Trophoblast cell (in vitro differentiated cells and primary cell): ENCODE measurements around the gene TUBGCP2.

Experiments used
- DNase-seq, 2 donors: peaks; one replicate each; pipeline ENCODE4 v3.0.0-alpha.2; 2016
- H2AFZ ChIP-seq: 2 replicates; pipeline ENCODE4 v1.6.1; 2013; ENCODE audit warnings: low read length, moderate library complexity, mild to moderate bottlenecking; ENCODE audit not compliant: insufficient read depth, poor library complexity
- H2AK5ac ChIP-seq: 2 replicates; pipeline ENCODE4 v1.6.1; 2013; ENCODE audit warnings: mild to moderate bottlenecking, low read length
- H2BK120ac ChIP-seq: 2 replicates; pipeline ENCODE4 v1.6.1; 2013; ENCODE audit warnings: low read length, mild to moderate bottlenecking, moderate library complexity; ENCODE audit not compliant: insufficient read depth, poor library complexity
- H2BK12ac ChIP-seq: 2 replicates; pipeline ENCODE4 v1.6.1; 2013; ENCODE audit warnings: mild to moderate bottlenecking, low read length, moderate library complexity
- H2BK5ac ChIP-seq: 2 replicates; pipeline ENCODE4 v1.6.1; 2013; ENCODE audit warnings: low read length, low read depth, moderate library complexity, mild to moderate bottlenecking; ENCODE audit not compliant: poor library complexity
- H3K14ac ChIP-seq: 2 replicates; pipeline ENCODE4 v1.6.1; 2013; ENCODE audit warnings: mild to moderate bottlenecking, low read length
- H3K18ac ChIP-seq: 2 replicates; pipeline ENCODE4 v1.6.1; 2013; ENCODE audit warnings: mild to moderate bottlenecking, low read length
- H3K23ac ChIP-seq: 2 replicates; pipeline ENCODE4 v1.6.1; 2013; ENCODE audit warnings: low read length
- H3K27ac ChIP-seq: 2 replicates; pipeline ENCODE4 v1.5.1; 2013; ENCODE audit warnings: low read depth, mild to moderate bottlenecking, inconsistent platforms, low read length, moderate library complexity
- H3K27me3 ChIP-seq: 2 replicates; pipeline ENCODE4 v1.6.1; 2013; ENCODE audit warnings: inconsistent platforms, mild to moderate bottlenecking, low read length, moderate library complexity; ENCODE audit not compliant: insufficient read depth
- H3K36me3 ChIP-seq, 2 experiments: 1 replicate in 1 of 2; 2 replicates in 1 of 2; pipeline ENCODE4 v1.6.1; 2013; ENCODE audit warnings: low read length in 2 of 2, mild to moderate bottlenecking in 2 of 2, moderate library complexity in 1 of 2; ENCODE audit not compliant: insufficient read depth in 2 of 2, control insufficient read depth in 1 of 2
- H3K4ac ChIP-seq: 2 replicates; pipeline ENCODE4 v1.6.1; 2013; ENCODE audit warnings: low read depth, mild to moderate bottlenecking, low read length, moderate library complexity
- H3K4me1 ChIP-seq, 2 experiments: 1 replicate in 1 of 2; 2 replicates in 1 of 2; pipeline ENCODE4 v1.6.1; 2013; ENCODE audit warnings: low read length in 2 of 2, mild to moderate bottlenecking in 2 of 2, moderate library complexity in 1 of 2; ENCODE audit not compliant: insufficient read depth in 2 of 2, control insufficient read depth in 1 of 2
- H3K4me2 ChIP-seq: 2 replicates; pipeline ENCODE4 v1.6.1; 2013; ENCODE audit warnings: inconsistent platforms, mild to moderate bottlenecking, low read length, moderate library complexity
- H3K4me3 ChIP-seq: 2 replicates; pipeline ENCODE4 v1.5.1; 2013; ENCODE audit warnings: mild to moderate bottlenecking, low read depth, low read length, inconsistent platforms
- H3K79me1 ChIP-seq: one replicate; pipeline ENCODE4 v1.6.1; 2013; ENCODE audit warnings: low read length
- H3K79me2 ChIP-seq: 2 replicates; pipeline ENCODE4 v1.6.1; 2013; ENCODE audit warnings: low read length, mild to moderate bottlenecking; ENCODE audit not compliant: control insufficient read depth, insufficient read depth, poor library complexity
- H3K9ac ChIP-seq: 2 replicates; pipeline ENCODE4 v1.6.1; 2013; ENCODE audit warnings: mild to moderate bottlenecking, low read length
- H3K9me3 ChIP-seq: 2 replicates; pipeline ENCODE4 v1.6.1; 2013; ENCODE audit warnings: low read depth, mild to moderate bottlenecking, control low read depth, inconsistent platforms, low read length; ENCODE audit not compliant: insufficient read depth
- H4K12ac ChIP-seq: 2 replicates; pipeline ENCODE4 v1.6.1; 2013; ENCODE audit warnings: low read depth, mild to moderate bottlenecking, low read length, moderate library complexity
- H4K8ac ChIP-seq: 2 replicates; pipeline ENCODE4 v1.6.1; 2013; ENCODE audit warnings: low read depth, mild to moderate bottlenecking, low read length, moderate library complexity
- H4K91ac ChIP-seq: one replicate; pipeline ENCODE4 v1.6.1; 2013; ENCODE audit warnings: low read depth, mild to moderate bottlenecking, low read length, moderate library complexity
- WGBS: extraction: QIAGEN DNeasy Blood & Tissue Kit; methylation state at CpG from one replicate; pipeline ENCODE4 v1.1.7; 2013; ENCODE audit warnings: missing lambda C conversion rate; ENCODE audit not compliant: insufficient read length, insufficient coverage; ENCODE audit errors: extremely low coverage; 5-methylcytosine and 5-hydroxymethylcytosine counted together

TUBGCP2 gene

DNA sequence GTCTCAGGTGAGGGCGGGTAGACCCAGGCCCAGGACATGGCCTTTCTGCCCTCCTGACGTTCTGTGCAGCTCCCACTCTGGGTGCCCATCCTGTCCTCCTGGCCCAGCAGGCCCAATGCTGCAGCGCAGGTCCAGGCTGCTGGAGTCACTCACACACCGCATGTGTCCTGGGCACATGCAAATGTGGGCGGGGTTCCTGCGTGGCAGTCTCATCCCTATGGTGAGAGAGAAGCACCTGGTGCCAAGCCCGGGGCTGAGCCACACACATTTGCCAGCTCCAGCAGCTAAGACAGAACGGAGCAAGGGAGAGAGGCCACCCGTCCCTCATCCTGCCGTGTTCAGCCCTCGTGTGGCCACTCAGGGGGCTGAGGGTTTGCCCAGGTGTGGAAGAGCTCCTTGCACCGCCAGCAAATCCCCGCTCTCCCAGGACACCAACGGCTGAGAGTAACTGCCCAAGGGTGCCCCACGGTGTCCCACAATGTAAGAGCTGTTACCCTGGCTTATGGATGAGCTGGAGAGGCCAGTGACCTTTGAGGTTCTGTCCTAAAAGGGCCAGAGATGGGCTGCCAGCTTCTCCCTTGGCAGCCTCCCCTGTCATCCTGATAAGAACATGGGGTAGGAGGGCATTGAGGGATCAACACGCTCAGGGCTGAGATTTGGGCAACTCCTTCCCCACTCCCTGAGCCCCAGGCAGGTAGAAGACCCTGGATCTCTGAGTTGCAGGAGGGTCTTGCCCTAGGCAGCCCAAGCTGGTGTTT lies 44.7 kb upstream of the TUBGCP2 start:
- H2AFZ ChIP-seq: no peak overlapping the region
- no peak overlapping the region for H3K4me2 ChIP-seq
- H3K79me2 ChIP-seq: peaks cover 4% of the 10 kb centered on the region
- H3K4ac ChIP-seq: no peak overlapping the region
- H2BK5ac ChIP-seq: no peak overlapping the region
- peaks cover 4% of the 10 kb centered on the region in 2 experiments for H3K36me3 ChIP-seq
- H2BK120ac ChIP-seq: no peak overlapping the region
- peaks cover 6% of the 10 kb centered on the region for H3K79me1 ChIP-seq
- DNase-seq: no peak
- no peak overlapping the region for H3K18ac ChIP-seq
- no peak overlapping the region for H2AK5ac ChIP-seq
- H4K8ac ChIP-seq: no peak overlapping the region
- peaks cover 8 to 9% of the 10 kb centered on the region in 2 experiments for H3K4me1 ChIP-seq
- H3K9ac ChIP-seq: no peak overlapping the region
- H3K4me3 ChIP-seq: no peak overlapping the region
- peaks cover 4% of the 10 kb centered on the region for H3K9me3 ChIP-seq
- H4K91ac ChIP-seq: no peak overlapping the region
- no peak overlapping the region for H4K12ac ChIP-seq
- no peak overlapping the region for H3K23ac ChIP-seq
- no peak overlapping the region for H3K14ac ChIP-seq
- no peaks in the 10 kb centered on the region for H3K27me3 ChIP-seq
- no peak overlapping the region for H2BK12ac ChIP-seq
- H3K27ac ChIP-seq: no peak overlapping the region
- no CpG with 5 or more reads among the region's 16 CpGs for WGBS

DNA sequence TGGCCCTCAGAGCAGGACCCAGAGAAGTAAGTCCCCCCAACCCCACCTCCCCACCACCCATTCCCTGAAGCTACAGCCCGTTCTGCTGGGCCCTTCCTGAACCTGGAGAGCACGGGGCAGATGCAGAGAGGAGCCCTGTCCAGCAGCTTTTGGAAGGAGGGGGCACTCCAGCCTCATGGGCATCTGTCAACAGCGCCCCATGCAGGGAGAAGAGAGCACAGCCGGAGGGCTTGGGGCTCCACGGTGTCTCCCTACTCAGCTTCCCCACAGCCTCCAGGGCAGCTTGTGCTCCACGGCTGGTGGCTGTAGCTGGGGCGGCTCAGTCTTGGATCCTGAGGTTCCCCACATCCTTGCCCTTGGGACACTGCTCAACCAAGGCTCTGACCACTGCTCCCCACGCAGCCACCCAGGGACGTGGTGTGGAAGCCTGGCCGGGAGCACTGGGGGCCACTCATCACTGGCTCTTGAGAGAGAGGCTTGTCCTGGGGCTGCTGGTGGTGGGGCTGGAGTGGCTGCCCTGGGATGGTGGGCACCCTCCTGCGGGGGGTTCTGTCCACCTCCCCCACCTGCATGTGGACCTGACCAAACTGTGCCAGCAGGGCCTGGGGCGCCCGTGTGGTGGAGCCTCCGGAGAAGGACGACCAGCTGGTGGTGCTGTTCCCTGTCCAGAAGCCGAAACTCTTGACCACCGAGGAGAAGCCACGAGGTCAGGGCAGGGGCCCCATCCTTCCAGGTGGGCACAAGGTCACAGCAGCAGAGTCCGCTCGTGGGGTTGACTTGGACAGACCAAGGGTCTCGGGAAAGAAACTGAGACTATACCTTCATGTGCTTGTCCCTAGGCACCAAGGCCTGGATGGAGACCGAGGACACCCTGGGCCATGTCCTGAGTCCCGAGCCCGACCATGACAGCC lies 43.0 kb upstream of the TUBGCP2 start:
- H2BK120ac ChIP-seq: no peak overlapping the region
- no peak overlapping the region for H2AFZ ChIP-seq
- H2AK5ac ChIP-seq: no peak overlapping the region
- H3K79me1 ChIP-seq: no peaks in the 10 kb centered on the region
- H4K12ac ChIP-seq: no peak overlapping the region
- H3K4me1 ChIP-seq: peaks cover 6% of the 10 kb centered on the region in 2 experiments
- H3K9ac ChIP-seq: no peak overlapping the region
- no peak overlapping the region for H3K14ac ChIP-seq
- H2BK12ac ChIP-seq: no peak overlapping the region
- no peaks in the 10 kb centered on the region for H3K27me3 ChIP-seq
- H3K9me3 ChIP-seq: peaks cover 4% of the 10 kb centered on the region
- H4K91ac ChIP-seq: no peak overlapping the region
- peaks cover 4% of the 10 kb centered on the region in 2 experiments for H3K36me3 ChIP-seq
- H3K27ac ChIP-seq: no peak overlapping the region
- H4K8ac ChIP-seq: no peak overlapping the region
- no peak for DNase-seq
- H3K4ac ChIP-seq: no peak overlapping the region
- no peaks in the 10 kb centered on the region for H3K79me2 ChIP-seq
- no peak overlapping the region for H3K4me2 ChIP-seq
- H2BK5ac ChIP-seq: no peak overlapping the region
- no CpG with 5 or more reads among the region's 24 CpGs for WGBS
- no peak overlapping the region for H3K18ac ChIP-seq
- no peak overlapping the region for H3K4me3 ChIP-seq
- no peak overlapping the region for H3K23ac ChIP-seq

DNA sequence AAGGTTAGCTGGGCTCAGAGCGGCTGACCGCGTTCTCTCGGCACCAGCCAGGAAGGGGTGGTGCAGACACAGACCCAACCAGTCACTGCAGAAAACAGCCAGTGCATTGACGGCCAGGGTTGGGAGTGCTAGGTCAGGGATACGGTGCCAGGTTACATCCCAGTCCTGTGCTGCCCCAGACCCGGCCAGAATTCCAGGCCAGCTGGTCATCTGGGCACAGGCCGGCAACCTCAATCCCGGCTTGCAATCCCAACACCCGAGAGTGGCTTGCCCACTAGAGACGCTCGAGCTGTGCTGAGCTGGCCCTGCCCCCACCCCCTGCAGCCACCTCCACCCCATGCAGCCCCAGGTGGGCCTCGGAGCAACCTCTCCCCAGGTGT lies 42.3 kb upstream of the TUBGCP2 start:
- Histone ChIP-seq H3K9ac (no peak overlapping the region), H3K79me2 (no peaks in the 10 kb centered on the region), H3K4me3 (no peak overlapping the region), H3K9me3 (peaks cover 4% of the 10 kb centered on the region), H4K91ac (no peak overlapping the region), H4K12ac (no peak overlapping the region), H3K27ac (no peak overlapping the region), H2BK5ac (no peak overlapping the region), H2AFZ (no peak overlapping the region), H3K4ac (no peak overlapping the region), H2BK12ac (no peak overlapping the region), H3K27me3 (no peaks in the 10 kb centered on the region), H3K36me3 (peaks cover 1 to 4% of the 10 kb centered on the region in 2 experiments), H3K23ac (no peak overlapping the region), H2BK120ac (no peak overlapping the region), H3K18ac (no peak overlapping the region), H2AK5ac (no peak overlapping the region), H3K79me1 (no peaks in the 10 kb centered on the region), H3K4me2 (no peak overlapping the region), H3K14ac (no peak overlapping the region), H3K4me1 (peaks cover 0 to 3% of the 10 kb centered on the region in 2 experiments), H4K8ac (no peak overlapping the region)
- WGBS: no CpG with 5 or more reads among the region's 13 CpGs
- DNase-seq: no peak

DNA sequence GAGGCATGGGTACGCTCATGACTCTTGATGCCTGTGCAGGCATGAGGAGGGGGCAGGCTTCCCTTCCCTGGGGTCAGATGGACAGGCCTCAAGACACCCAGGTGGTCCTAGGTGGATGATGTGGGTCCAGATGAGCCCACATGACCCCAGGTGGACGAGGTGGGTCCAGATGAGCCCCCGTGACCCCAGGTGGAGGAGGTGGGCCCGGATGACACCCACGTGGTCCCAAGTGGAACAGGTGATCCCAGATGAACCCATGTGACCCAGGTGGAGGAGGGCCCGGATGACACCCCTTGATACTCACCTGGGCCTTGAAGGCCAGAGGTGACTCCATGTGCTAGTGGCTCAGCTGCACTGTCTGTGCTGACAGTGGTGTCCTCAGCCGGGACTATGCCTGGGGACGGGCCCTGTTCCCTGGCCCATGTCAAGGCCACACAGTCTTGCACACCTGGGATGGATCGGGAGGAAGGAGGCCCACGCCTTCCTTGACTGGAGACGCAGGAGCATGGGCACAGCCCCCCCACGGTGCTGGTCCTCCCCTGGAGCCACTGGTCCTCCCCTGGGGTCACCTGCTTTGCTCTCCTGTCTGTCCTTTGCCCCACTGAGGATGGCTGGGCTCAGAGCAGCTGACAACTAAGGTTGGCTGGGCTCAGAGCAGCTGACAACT lies 41.7 kb upstream of the TUBGCP2 start:
- no peaks in the 10 kb centered on the region for H3K79me1 ChIP-seq
- no peak for DNase-seq
- no peak overlapping the region for H3K4me3 ChIP-seq
- H3K14ac ChIP-seq: no peak overlapping the region
- H2BK5ac ChIP-seq: no peak overlapping the region
- H3K4me1 ChIP-seq: peaks cover 0 to 3% of the 10 kb centered on the region in 2 experiments
- no peak overlapping the region for H3K27ac ChIP-seq
- no peak overlapping the region for H4K8ac ChIP-seq
- H3K18ac ChIP-seq: no peak overlapping the region
- WGBS: no CpG with 5 or more reads among the region's 12 CpGs
- no peak overlapping the region for H4K12ac ChIP-seq
- peaks cover 4% of the 10 kb centered on the region for H3K9me3 ChIP-seq
- no peak overlapping the region for H2BK120ac ChIP-seq
- no peak overlapping the region for H3K4ac ChIP-seq
- H3K23ac ChIP-seq: no peak overlapping the region
- H2AK5ac ChIP-seq: no peak overlapping the region
- no peak overlapping the region for H2AFZ ChIP-seq
- no peaks in the 10 kb centered on the region for H3K79me2 ChIP-seq
- H3K27me3 ChIP-seq: no peaks in the 10 kb centered on the region
- no peak overlapping the region for H3K4me2 ChIP-seq
- peaks cover 0 to 4% of the 10 kb centered on the region in 2 experiments for H3K36me3 ChIP-seq
- H2BK12ac ChIP-seq: no peak overlapping the region
- no peak overlapping the region for H4K91ac ChIP-seq
- H3K9ac ChIP-seq: no peak overlapping the region
